GM18499 (cell line): ENCODE measurements around the gene NCBP2.

Experiments used
- ATAC-seq: cut with Tn5 transposase; IDR thresholded peaks from one replicate; pipeline ENCODE4 v1.9.1; 2021; ENCODE audit warnings: moderate number of reproducible peaks; ENCODE audit not compliant: insufficient read depth, unreplicated experiment

Gene NCBP2

GRCh38 chr3:196942915-196943277, 568 bp upstream of the NCBP2 start:
- peak; percentile 2 for ATAC-seq

- ATAC-seq: no peak
Observed at GRCh38 chr3:196941729-196942225, 551 bp downstream of the NCBP2 start.

GRCh38 chr3:196938576-196938975, 3.8 kb downstream of the NCBP2 start:
- no peak for ATAC-seq

- no peak for ATAC-seq
Observed at GRCh38 chr3:196938124-196938523, 4.2 kb downstream of the NCBP2 start.

GRCh38 chr3:196936288-196936687, 6.0 kb downstream of the NCBP2 start:
- no peak for ATAC-seq

- no peak for ATAC-seq
Observed at GRCh38 chr3:196932600-196932999, 9.7 kb downstream of the NCBP2 start.

- no peak for ATAC-seq
Observed at GRCh38 chr3:196931828-196932587, 10.3 kb downstream of the NCBP2 start.

- ATAC-seq: no peak
Observed at GRCh38 chr3:196931157-196931556, 11.2 kb downstream of the NCBP2 start.

- no peak for ATAC-seq
Observed at GRCh38 chr3:196927571-196928453, 14.5 kb downstream of the NCBP2 start.

- no peak for ATAC-seq
Observed at GRCh38 chr3:196920733-196921132, 21.6 kb downstream of the NCBP2 start.

GRCh38 chr3:196918968-196919367, 23.4 kb downstream of the NCBP2 start:
- no peak for ATAC-seq

- no peak for ATAC-seq
Observed at GRCh38 chr3:196916995-196917394, 25.3 kb downstream of the NCBP2 start.

GRCh38 chr3:196916221-196916620, 26.1 kb downstream of the NCBP2 start:
- ATAC-seq: no peak

- ATAC-seq: no peak
Observed at GRCh38 chr3:196915375-196915774, 27.0 kb downstream of the NCBP2 start.

- ATAC-seq: no peak
Observed at GRCh38 chr3:196914866-196915265, 27.5 kb downstream of the NCBP2 start.

GRCh38 chr3:196903740-196904139, 38.6 kb downstream of the NCBP2 start:
- ATAC-seq: no peak

GRCh38 chr3:196902296-196902695, 40.0 kb downstream of the NCBP2 start:
- ATAC-seq: no peak

- ATAC-seq: no peak
Observed at GRCh38 chr3:196901768-196902167, 40.6 kb downstream of the NCBP2 start.

- no peak for ATAC-seq
Observed at GRCh38 chr3:196896229-196896628, 46.1 kb downstream of the NCBP2 start.

- ATAC-seq: no peak
Observed at GRCh38 chr3:196894557-196895295, 47.6 kb downstream of the NCBP2 start.
